GM12865 (cell line): Measurements from ENCODE around the gene MSI1.
A peak's percentile ranks its signal among the peaks of the same experiment; 100 is the strongest.

ENCODE experiments used
- DNase-seq: peaks from one replicate; pipeline ENCODE4 v3.0.0; 2010; ENCODE audit warnings: low read depth
- H3K4me3 ChIP-seq: 2 replicates; pipeline ENCODE4 v1.5.1; 2011; ENCODE audit warnings: mild to moderate bottlenecking, low read depth, low read length, control low read depth
- CTCF ChIP-seq: IDR thresholded peaks from 2 replicates; pipeline ENCODE4 v1.5.1; 2011; ENCODE audit warnings: low read length, control low read depth, low read depth, inconsistent platforms; ENCODE audit not compliant: insufficient read depth; ENCODE audit errors: missing control alignments

Gene MSI1

GRCh38 chr12:120323772-120324171, 45.2 kb downstream of the MSI1 start:
- DNase-seq, result no peak
- TF ChIP-seq CTCF, result no peak

GRCh38 chr12:120321382-120322202, 47.4 kb downstream of the MSI1 start:
- no peak for TF ChIP-seq CTCF
- no peak overlapping the region for H3K4me3 ChIP-seq
- no peak for DNase-seq

More at GRCh38 chr12:120323772-120324171, 45.2 kb downstream of the MSI1 start:
- H3K4me3 ChIP-seq, result no peak overlapping the region

- peak; percentile 99 for DNase-seq
- peak overlapping the region; percentile 71 for H3K4me3 ChIP-seq
- TF ChIP-seq CTCF, result peak; percentile 49
Measured at GRCh38 chr12:120317224-120318105, 51.5 kb downstream of the MSI1 start.

GRCh38 chr12:120316798-120317223, 52.2 kb downstream of the MSI1 start:
- no peak for TF ChIP-seq CTCF
- DNase-seq, result no peak
- peak overlapping the region; percentile 71 for H3K4me3 ChIP-seq

- no peak for DNase-seq
- H3K4me3 ChIP-seq, result no peak overlapping the region
- TF ChIP-seq CTCF, result no peak
Measured at GRCh38 chr12:120314220-120314619, 54.7 kb downstream of the MSI1 start.

GRCh38 chr12:120301962-120302815, 66.8 kb downstream of the MSI1 start, which contains the start of gene SIRT4:
Gene SIRT4, plus strand, starts transcription at chr12:120302321. Its CDS starts 1,241 bp downstream, at chr12:120303562.
- TF ChIP-seq CTCF, result peak; percentile 72
- peak within 1 kb of the TSS; percentile 90 for H3K4me3 ChIP-seq
- DNase-seq, result peak; percentile 95
